GM18951 (cell line): ENCODE results near the gene ERBB4.

Experiments
- POLR2A ChIP-seq: IDR thresholded peaks from 4 replicates; pipeline ENCODE4 v1.6.1; 2011; ENCODE audit warnings: mild to moderate bottlenecking; ENCODE audit not compliant: insufficient read length, insufficient read depth; ENCODE audit errors: extremely low read depth
- in situ Hi-C: fragments of 300-500 bp; cut with MboI; formaldehyde crosslinking; loops from one replicate; pipeline ENCODE4 v1.12.0; 2022; ENCODE audit warnings: low sequenced_read_pairs, mixed read lengths, inconsistent platforms; ENCODE audit not compliant: unreplicated experiment

The ERBB4 gene

GRCh38 chr2:212147921-212148513, 390.6 kb downstream of the ERBB4 start:
- no peak for TF ChIP-seq POLR2A
- in situ Hi-C loops = no loop called here

- in situ Hi-C loops = no loop called here
- TF ChIP-seq POLR2A = no peak
These were observed 392.2 kb downstream of the ERBB4 start for GRCh38 chr2:212146416-212146815.

GRCh38 chr2:212145121-212145520, 393.5 kb downstream of the ERBB4 start:
- TF ChIP-seq POLR2A = no peak
- in situ Hi-C loops = no loop called here

GRCh38 chr2:212142631-212143030, 396.0 kb downstream of the ERBB4 start:
- no peak for TF ChIP-seq POLR2A
- in situ Hi-C loops = no loop called here

GRCh38 chr2:212141499-212141898, 397.1 kb downstream of the ERBB4 start:
- no peak for TF ChIP-seq POLR2A
- in situ Hi-C loops = no loop called here

GRCh38 chr2:212136216-212136795, 402.3 kb downstream of the ERBB4 start:
- in situ Hi-C loops = no loop called here
- TF ChIP-seq POLR2A = no peak

- in situ Hi-C loops = no loop called here
- TF ChIP-seq POLR2A = no peak
These were observed 402.9 kb downstream of the ERBB4 start for GRCh38 chr2:212135739-212136138.

GRCh38 chr2:212133337-212133736, 405.3 kb downstream of the ERBB4 start:
- in situ Hi-C loops = no loop called here
- TF ChIP-seq POLR2A = no peak

- no peak for TF ChIP-seq POLR2A
- in situ Hi-C loops = no loop called here
These were observed 414.0 kb downstream of the ERBB4 start for GRCh38 chr2:212124598-212124997.

GRCh38 chr2:212119591-212119990, 419.0 kb downstream of the ERBB4 start:
- in situ Hi-C loops = no loop called here
- no peak for TF ChIP-seq POLR2A

- in situ Hi-C loops = no loop called here
These were observed 420.7 kb downstream of the ERBB4 start for GRCh38 chr2:212117926-212118325.

GRCh38 chr2:212114489-212114888, 424.1 kb downstream of the ERBB4 start:
- in situ Hi-C loops = no loop called here
- no peak for TF ChIP-seq POLR2A

More at GRCh38 chr2:212117926-212118325, 420.7 kb downstream of the ERBB4 start:
- TF ChIP-seq POLR2A = no peak

GRCh38 chr2:212112401-212112800, 426.2 kb downstream of the ERBB4 start:
- in situ Hi-C loops = no loop called here

More at GRCh38 chr2:212112401-212112800, 426.2 kb downstream of the ERBB4 start:
- TF ChIP-seq POLR2A = no peak
